ENCODE data around the gene DDX10.

GRCh38 chr11:108847298-108847990, 182.6 kb downstream of the DDX10 start:
- TF ChIP-seq CTCF (IDR thresholded peaks at IDR 0.05; ENCODE audit: insufficient read depth, low read length) (no peak), POLR2AphosphoS5 (IDR thresholded peaks at IDR 0.05; ENCODE audit: low read depth) (no peak), GABPA (IDR thresholded peaks at IDR 0.05; ENCODE audit: low read depth) (no peak), REST (IDR thresholded peaks at IDR 0.05; ENCODE audit: insufficient replicate concordance, low read depth) (no peak)

All from HL-60 (cell line).